BLaER1 treated with 17β-estradiol and CSF1 and Interleukin-3, amounts not matched to agents 10 nM and 100 nM (cell line): ENCODE results near the gene INTS11.

Experiments
- H3K27ac ChIP-seq, 11 experiments: shearing (Covaris generic); formaldehyde crosslinking; 2 replicates each; pipeline ENCODE4 v1.8.1; 2022
- H3K27me3 ChIP-seq, 11 experiments: shearing (Covaris generic); formaldehyde crosslinking; 2 replicates each; pipeline ENCODE4 v1.8.1; 2022
- H3K36me3 ChIP-seq, 11 experiments: shearing (Covaris generic); formaldehyde crosslinking; 2 replicates each; pipeline ENCODE4 v1.8.1; 2022
- H3K4me1 ChIP-seq, 10 experiments: shearing (Covaris generic); formaldehyde crosslinking; 2 replicates each; pipeline ENCODE4 v1.8.1; 2022
- H3K4me2 ChIP-seq, 11 experiments: shearing (Covaris generic); formaldehyde crosslinking; 2 replicates each; pipeline ENCODE4 v1.8.1; 2022
- H3K4me3 ChIP-seq, 10 experiments: shearing (Covaris generic); formaldehyde crosslinking; 2 replicates each; pipeline ENCODE4 v1.8.1; 2022
- H3K9ac ChIP-seq, 11 experiments: shearing (Covaris generic); formaldehyde crosslinking; 2 replicates each; pipeline ENCODE4 v1.8.1; 2022
- H3K9me3 ChIP-seq, 11 experiments: shearing (Covaris generic); formaldehyde crosslinking; replicated peaks in 1 of 11; 2 replicates each; pipeline ENCODE4 v1.8.1; 2022
- H4K20me1 ChIP-seq, 11 experiments: shearing (Covaris generic); formaldehyde crosslinking; 2 replicates each; pipeline ENCODE4 v1.8.1; 2022
- Cebpa-rat ChIP-seq, 11 experiments: shearing (Covaris generic); IDR thresholded peaks; 2 replicates each; pipeline ENCODE4 v1.8.1; 2022

Gene INTS11

GRCh38 chr1:1273209-1273511 is 51.3 kb downstream of the INTS11 start:
- Histone ChIP-seq H3K4me2 (peak overlapping the region; percentile 91 to 100 (median 99)), H3K9ac (peak overlapping the region; percentile 97 to 100 (median 99)), H4K20me1 (peaks cover 49 to 53% (median 50%) of the 10 kb centered on the region in 11 experiments), H3K36me3 (peaks cover 9 to 45% (median 33%) of the 10 kb centered on the region in 11 experiments; a peak in 21 of 22 replicates), H3K27me3 (no peaks in the 10 kb centered on the region), H3K27ac (peak overlapping the region; percentile 92 to 99 (median 97)), H3K4me3 (peak overlapping the region; percentile 96 to 100 (median 100)), H3K4me1 (peaks cover 33 to 42% (median 38%) of the 10 kb centered on the region in 10 experiments), H3K9me3 (no peaks in the 10 kb centered on the region)
- no peak for TF ChIP-seq Cebpa-rat (IDR thresholded peaks at IDR 0.05)

- H3K27ac ChIP-seq = peak overlapping the region; percentile 92 to 99 (median 97)
- peak overlapping the region; percentile 91 to 100 (median 99) for H3K4me2 ChIP-seq
- H4K20me1 ChIP-seq = peaks cover 54 to 59% (median 56%) of the 10 kb centered on the region in 11 experiments
- peaks cover 33 to 42% (median 38%) of the 10 kb centered on the region in 10 experiments for H3K4me1 ChIP-seq
- H3K36me3 ChIP-seq = peaks cover 14 to 51% (median 39%) of the 10 kb centered on the region in 11 experiments
- H3K27me3 ChIP-seq = no peaks in the 10 kb centered on the region
- peak overlapping the region; percentile 96 to 100 (median 100) for H3K4me3 ChIP-seq
- no peaks in the 10 kb centered on the region for H3K9me3 ChIP-seq
- TF ChIP-seq Cebpa-rat (IDR thresholded peaks at IDR 0.05) = no peak
- H3K9ac ChIP-seq = peak overlapping the region; percentile 97 to 100 (median 99)
Measured at GRCh38 chr1:1272341-1273208, 51.9 kb downstream of the INTS11 start.

- no peak for TF ChIP-seq Cebpa-rat (IDR thresholded peaks at IDR 0.05)
- H3K4me3 ChIP-seq = no peak overlapping the region
- peak overlapping the region; percentile 91 to 100 (median 99) for H3K4me2 ChIP-seq
- peaks cover 27 to 68% (median 56%) of the 10 kb centered on the region in 11 experiments for H3K36me3 ChIP-seq
- no peaks in the 10 kb centered on the region for H3K27me3 ChIP-seq
- peaks cover 33 to 42% (median 38%) of the 10 kb centered on the region in 10 experiments for H3K4me1 ChIP-seq
- peaks cover 72 to 77% (median 73%) of the 10 kb centered on the region in 11 experiments for H4K20me1 ChIP-seq
- H3K9ac ChIP-seq = peak overlapping the region; percentile 19 to 100 (median 99); a peak in 16 of 22 replicates
- peak overlapping the region in 5 of 11 experiments; percentile 2 to 27 (median 23); a peak in 3 of 22 replicates for H3K27ac ChIP-seq
- no peaks in the 10 kb centered on the region for H3K9me3 ChIP-seq
Measured at GRCh38 chr1:1270813-1271212, 53.6 kb downstream of the INTS11 start.

DNA sequence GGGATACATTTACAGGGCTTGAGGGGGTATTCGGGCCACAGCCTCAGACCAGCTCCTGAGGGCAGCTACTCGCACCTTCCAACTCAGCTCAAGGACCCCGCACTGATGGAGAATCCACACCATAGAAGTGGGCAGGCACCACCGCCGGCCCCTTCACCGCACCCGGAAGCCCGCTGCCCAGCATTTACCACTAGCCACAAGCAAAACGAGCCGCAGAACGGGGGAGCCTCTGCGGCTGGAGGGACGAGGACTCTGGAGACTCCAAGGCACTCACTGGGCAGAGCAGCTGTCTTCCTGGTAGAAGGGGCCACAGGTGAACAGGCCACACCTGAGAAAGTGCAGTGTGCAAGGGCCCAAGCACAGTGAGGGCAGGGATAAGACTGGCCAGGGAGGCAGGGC is 56.2 kb downstream of the INTS11 start:
- Histone ChIP-seq H3K27me3 (no peaks in the 10 kb centered on the region), H3K4me1 (peaks cover 31 to 48% (median 40%) of the 10 kb centered on the region in 10 experiments), H3K4me3 (no peak overlapping the region), H3K4me2 (no peak overlapping the region), H3K9me3 (no peaks in the 10 kb centered on the region), H3K27ac (no peak overlapping the region), H4K20me1 (peaks cover 91 to 100% (median 98%) of the 10 kb centered on the region in 11 experiments), H3K9ac (peak overlapping the region in 1 of 11 experiments; percentile 9; a peak in 1 of 22 replicates), H3K36me3 (peaks cover 52 to 94% (median 81%) of the 10 kb centered on the region in 11 experiments)
- TF ChIP-seq Cebpa-rat (IDR thresholded peaks at IDR 0.05) = no peak

DNA sequence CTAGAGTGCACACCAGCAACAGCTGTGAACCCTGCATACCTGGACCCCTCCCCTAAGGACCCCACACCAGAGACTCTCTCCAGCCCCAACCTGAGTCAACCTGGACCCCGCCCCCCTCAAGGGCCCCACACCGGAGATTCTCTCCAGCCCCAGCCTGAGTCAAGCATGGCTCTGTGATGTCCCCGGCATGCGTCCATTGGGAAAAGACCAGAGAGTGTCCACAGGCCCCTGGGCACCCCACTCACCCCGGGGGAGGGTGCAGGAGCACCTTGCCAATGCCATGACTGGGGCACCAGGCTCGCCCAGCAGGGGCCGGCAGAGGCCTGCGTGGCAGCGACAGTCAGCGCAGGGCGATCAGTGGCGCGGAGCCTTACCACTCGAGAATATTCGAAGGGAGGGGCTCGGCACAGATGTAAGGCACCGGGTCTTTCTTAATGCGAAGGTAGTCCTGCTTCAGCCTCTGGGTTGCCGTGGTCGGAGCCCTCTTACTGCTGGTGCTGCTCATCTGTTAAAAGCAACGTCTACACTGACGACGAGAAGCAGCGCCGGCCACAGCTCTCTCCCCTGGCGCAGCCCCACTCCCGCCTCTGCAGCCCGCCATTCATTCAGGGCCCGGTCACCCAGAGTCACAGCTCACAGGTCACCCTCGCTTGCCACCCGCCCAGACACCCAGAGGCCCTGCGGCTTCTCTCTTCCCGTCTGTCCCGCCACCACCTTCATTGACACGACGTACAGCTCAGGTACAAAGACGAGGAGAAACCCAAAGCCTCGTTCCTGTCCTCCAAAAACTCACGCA is 56.8 kb downstream of the INTS11 start:
- no peaks in the 10 kb centered on the region for H3K27me3 ChIP-seq
- H3K4me3 ChIP-seq = no peak overlapping the region
- H3K4me2 ChIP-seq = no peak overlapping the region
- H3K4me1 ChIP-seq = peaks cover 34 to 53% (median 44%) of the 10 kb centered on the region in 10 experiments
- H3K9ac ChIP-seq = 0 out of 22 replicates have a peak overlapping the region, but pooled peaks of 1 of the 11 experiments have one; percentile 9
- no peak overlapping the region for H3K27ac ChIP-seq
- H3K36me3 ChIP-seq = peaks cover 58 to 100% (median 87%) of the 10 kb centered on the region in 11 experiments
- no peaks in the 10 kb centered on the region for H3K9me3 ChIP-seq
- peaks cover 91 to 100% (median 100%) of the 10 kb centered on the region in 11 experiments for H4K20me1 ChIP-seq
- TF ChIP-seq Cebpa-rat (IDR thresholded peaks at IDR 0.05) = no peak

- no peak overlapping the region for H3K4me2 ChIP-seq
- peaks cover 85 to 100% (median 99%) of the 10 kb centered on the region in 11 experiments for H4K20me1 ChIP-seq
- no peaks in the 10 kb centered on the region for H3K27me3 ChIP-seq
- peaks cover 35 to 54% (median 45%) of the 10 kb centered on the region in 10 experiments for H3K4me1 ChIP-seq
- no peak overlapping the region for H3K9ac ChIP-seq
- no peaks in the 10 kb centered on the region for H3K9me3 ChIP-seq
- no peak overlapping the region for H3K4me3 ChIP-seq
- TF ChIP-seq Cebpa-rat (IDR thresholded peaks at IDR 0.05) = no peak
- H3K36me3 ChIP-seq = peaks cover 55 to 84% (median 74%) of the 10 kb centered on the region in 11 experiments
- no peak overlapping the region for H3K27ac ChIP-seq
Measured at GRCh38 chr1:1264868-1265272, 59.6 kb downstream of the INTS11 start.

GRCh38 chr1:1264026-1264425 is 60.4 kb downstream of the INTS11 start:
- Histone ChIP-seq H3K9me3 (no peaks in the 10 kb centered on the region), H3K36me3 (peaks cover 58 to 81% (median 73%) of the 10 kb centered on the region in 11 experiments), H3K27me3 (no peaks in the 10 kb centered on the region), H3K4me2 (no peak overlapping the region), H3K27ac (no peak overlapping the region), H3K4me3 (no peak overlapping the region), H4K20me1 (peaks cover 85 to 100% (median 99%) of the 10 kb centered on the region in 11 experiments), H3K9ac (peak overlapping the region in 1 of 11 experiments; percentile 26; a peak in 1 of 22 replicates), H3K4me1 (peaks cover 44 to 62% (median 53%) of the 10 kb centered on the region in 10 experiments)
- no peak for TF ChIP-seq Cebpa-rat (IDR thresholded peaks at IDR 0.05)

DNA sequence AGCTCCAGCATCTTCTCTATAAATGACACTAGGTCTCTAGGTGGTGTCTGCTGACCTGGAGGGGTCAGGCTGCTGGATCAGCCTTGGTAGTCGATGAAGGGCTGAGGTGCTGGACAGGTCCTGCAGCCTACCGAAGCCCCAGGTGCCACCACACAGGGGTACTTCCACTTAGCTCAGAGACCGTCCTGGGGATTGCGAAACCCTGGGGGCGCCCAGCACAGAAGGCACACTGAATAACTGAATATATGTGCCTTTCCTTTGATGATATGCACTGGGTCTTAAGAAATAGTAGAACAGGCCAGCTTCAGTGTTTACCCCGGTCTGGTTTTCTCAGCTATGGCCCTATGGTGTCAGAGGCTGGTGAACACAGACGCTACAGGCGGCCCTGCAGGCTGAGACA is 61.7 kb downstream of the INTS11 start:
- TF ChIP-seq Cebpa-rat (IDR thresholded peaks at IDR 0.05) = peak in 7 of 11 experiments; percentile 9 to 78 (median 42); a peak in 6 of 22 replicates
- H4K20me1 ChIP-seq = peaks cover 84 to 100% (median 98%) of the 10 kb centered on the region in 11 experiments
- no peaks in the 10 kb centered on the region for H3K9me3 ChIP-seq
- H3K4me2 ChIP-seq = peak overlapping the region; percentile 61 to 98 (median 90)
- no peak overlapping the region; a peak in 2 of 20 replicates for H3K4me3 ChIP-seq
- peaks cover 50 to 81% (median 70%) of the 10 kb centered on the region in 11 experiments for H3K36me3 ChIP-seq
- H3K4me1 ChIP-seq = peaks cover 56 to 75% (median 65%) of the 10 kb centered on the region in 10 experiments
- H3K27me3 ChIP-seq = no peaks in the 10 kb centered on the region
- 0 out of 22 replicates have a peak overlapping the region, but pooled peaks of 4 of the 11 experiments have one; percentile 7 to 29 (median 16) for H3K27ac ChIP-seq
- H3K9ac ChIP-seq = peak overlapping the region; percentile 7 to 64 (median 44); a peak in 18 of 22 replicates
